ENCODE data around the gene SGCD.

The SGCD gene

GRCh38 chr5:156691572-156691971 lies 364.6 kb downstream of the SGCD start:
- DNase-seq (ENCODE audit: low spot score), result no peak

- no peak for DNase-seq (ENCODE audit: low spot score)
Observed at GRCh38 chr5:156693113-156693512, 366.1 kb downstream of the SGCD start.

- no peak for DNase-seq (ENCODE audit: low spot score)
Observed at GRCh38 chr5:156694598-156694997, 367.6 kb downstream of the SGCD start.

GRCh38 chr5:156695774-156696173 lies 368.8 kb downstream of the SGCD start:
- no peak for DNase-seq (ENCODE audit: low spot score)

- no peak for DNase-seq (ENCODE audit: low spot score)
Observed at GRCh38 chr5:156698323-156698722, 371.4 kb downstream of the SGCD start.

- DNase-seq (ENCODE audit: low spot score), result no peak
Observed at GRCh38 chr5:156699147-156699546, 372.2 kb downstream of the SGCD start.

GRCh38 chr5:156704139-156704538 lies 377.2 kb downstream of the SGCD start:
- DNase-seq (ENCODE audit: low spot score), result no peak

- DNase-seq (ENCODE audit: low spot score), result no peak
Observed at GRCh38 chr5:156706631-156707030, 379.7 kb downstream of the SGCD start.

- no peak for DNase-seq (ENCODE audit: low spot score)
Observed at GRCh38 chr5:156707750-156708149, 380.8 kb downstream of the SGCD start.

- DNase-seq (ENCODE audit: low spot score), result no peak
Observed at GRCh38 chr5:156715287-156715686, 388.3 kb downstream of the SGCD start.

GRCh38 chr5:156716591-156717380 lies 389.8 kb downstream of the SGCD start:
- DNase-seq (ENCODE audit: low spot score), result no peak

GRCh38 chr5:156718985-156719384 lies 392.0 kb downstream of the SGCD start:
- no peak for DNase-seq (ENCODE audit: low spot score)

- DNase-seq (ENCODE audit: low spot score), result no peak
Observed at GRCh38 chr5:156722358-156722757, 395.4 kb downstream of the SGCD start.

GRCh38 chr5:156735477-156735876 lies 408.5 kb downstream of the SGCD start:
- DNase-seq (ENCODE audit: low spot score), result no peak

- DNase-seq (ENCODE audit: low spot score), result no peak
Observed at GRCh38 chr5:156741516-156741915, 414.6 kb downstream of the SGCD start.

- DNase-seq (ENCODE audit: low spot score), result no peak
Observed at GRCh38 chr5:156753846-156754245, 426.9 kb downstream of the SGCD start.

GRCh38 chr5:156755421-156756087 lies 428.6 kb downstream of the SGCD start:
- DNase-seq (ENCODE audit: low spot score), result no peak

- DNase-seq (ENCODE audit: low spot score), result peak; percentile 12
Observed at GRCh38 chr5:156758011-156758791, 431.2 kb downstream of the SGCD start.

GRCh38 chr5:156759156-156759555 lies 432.2 kb downstream of the SGCD start:
- DNase-seq (ENCODE audit: low spot score), result peak; percentile 11

GRCh38 chr5:156762771-156763170 lies 435.8 kb downstream of the SGCD start:
- no peak for DNase-seq (ENCODE audit: low spot score)

- no peak for DNase-seq (ENCODE audit: low spot score)
Observed at GRCh38 chr5:156764176-156764971, 437.4 kb downstream of the SGCD start.

GRCh38 chr5:156774273-156774672 lies 447.3 kb downstream of the SGCD start:
- DNase-seq (ENCODE audit: low spot score), result no peak

Data from globus pallidus (tissue), 1 donor.